ENCODE measurements around the gene BAD. TPM values are rescaled to one million over a fixed set of nuclear protein-coding genes. Genes with fewer than 3 reads are reported as not detected.

The BAD gene
- total and polyA plus RNA-seq, 4 donors = 16.0 to 39.5 (median 30.2) TPM

DNA sequence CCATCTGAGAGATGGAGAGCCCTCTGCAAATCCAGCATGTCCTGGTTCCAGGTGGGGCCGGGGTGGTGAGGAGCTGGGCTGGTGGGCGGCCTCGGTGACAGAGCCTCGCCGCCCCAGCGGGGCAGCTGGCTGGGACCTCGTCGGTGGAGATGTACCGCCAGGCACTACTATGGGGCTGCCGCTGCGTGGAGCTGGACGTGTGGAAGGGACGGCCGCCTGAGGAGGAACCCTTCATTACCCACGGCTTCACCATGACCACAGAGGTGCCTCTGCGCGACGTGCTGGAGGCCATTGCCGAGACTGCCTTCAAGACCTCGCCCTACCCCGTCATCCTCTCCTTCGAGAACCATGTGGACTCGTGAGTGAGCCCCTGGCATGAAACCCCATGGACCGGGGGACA lies 26.1 kb downstream of the BAD start:
- no peaks in the 10 kb centered on the region for H3K27me3 ChIP-seq (ENCODE audit: control insufficient read depth in 4 of 4, insufficient read depth in 4 of 4, low read length in 3 of 4)
- H3K4me3 ChIP-seq (ENCODE audit: low read depth in 1 of 3, low read length in 3 of 3) = no peak overlapping the region
- no peaks in the 10 kb centered on the region for H3K9me3 ChIP-seq (ENCODE audit: control insufficient read depth in 4 of 4, low read length in 3 of 4)
- H3K27ac ChIP-seq (ENCODE audit: low read depth in 1 of 2, low read length in 2 of 2) = no peak overlapping the region
- no peaks in the 10 kb centered on the region for H3K4me1 ChIP-seq (ENCODE audit: control insufficient read depth in 4 of 4, insufficient read depth in 4 of 4, low read length in 3 of 4)
- DNase-seq (ENCODE audit: low spot score) = no peak
- H3K9ac ChIP-seq (ENCODE audit: low read depth in 1 of 2, low read length in 2 of 2) = no peak overlapping the region
- 92% methylated on average over 24 of the region's 24 CpGs for WGBS
- H3K36me3 ChIP-seq (ENCODE audit: control insufficient read depth in 4 of 4, insufficient read depth in 3 of 4, low read depth in 1 of 4, low read length in 3 of 4) = peaks cover 0 to 13% (median 4%) of the 10 kb centered on the region in 4 donors
- no peak for TF ChIP-seq RXRA (IDR thresholded peaks at IDR 0.05)
- TF ChIP-seq REST (IDR thresholded peaks at IDR 0.05) = no peak
- no peak for TF ChIP-seq ATF3 (IDR thresholded peaks at IDR 0.05)
- TF ChIP-seq TAF1 (conservative IDR thresholded peaks at IDR 0.05) = no peak
- TF ChIP-seq HNF4A (conservative IDR thresholded peaks at IDR 0.05) = no peak
- TF ChIP-seq, protein P1, sequence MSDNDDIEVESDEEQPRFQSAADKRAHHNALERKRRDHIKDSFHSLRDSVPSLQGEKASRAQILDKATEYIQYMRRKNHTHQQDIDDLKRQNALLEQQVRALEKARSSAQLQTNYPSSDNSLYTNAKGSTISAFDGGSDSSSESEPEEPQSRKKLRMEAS (IDR thresholded peaks at IDR 0.05) = no peak
- no peak for TF ChIP-seq EGR1 (IDR thresholded peaks at IDR 0.05; ENCODE audit: low read depth in 2 of 2)
- TF ChIP-seq JUND (IDR thresholded peaks at IDR 0.05) = no peak

DNA sequence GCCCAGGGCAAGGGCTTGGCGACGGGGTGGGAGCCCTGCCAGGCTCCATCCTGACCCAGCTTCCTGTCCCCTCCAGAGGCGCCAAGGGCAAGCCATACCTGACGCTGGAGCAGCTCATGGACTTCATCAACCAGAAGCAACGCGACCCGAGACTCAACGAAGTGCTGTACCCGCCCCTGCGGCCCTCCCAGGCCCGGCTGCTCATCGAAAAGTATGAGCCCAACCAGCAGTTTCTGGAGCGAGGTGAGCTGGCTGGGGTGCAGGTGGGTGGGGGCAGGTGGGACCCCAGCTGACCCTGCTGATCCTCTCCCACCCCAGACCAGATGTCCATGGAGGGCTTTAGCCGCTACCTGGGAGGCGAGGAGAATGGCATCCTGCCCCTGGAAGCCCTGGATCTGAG lies 28.2 kb downstream of the BAD start:
- 91% methylated on average over 15 of the region's 15 CpGs for WGBS
- no peak overlapping the region for H3K9ac ChIP-seq (ENCODE audit: low read depth in 1 of 2, low read length in 2 of 2)
- peaks cover 0 to 9% (median 8%) of the 10 kb centered on the region in 4 donors for H3K4me1 ChIP-seq (ENCODE audit: control insufficient read depth in 4 of 4, insufficient read depth in 4 of 4, low read length in 3 of 4)
- no peak overlapping the region for H3K4me3 ChIP-seq (ENCODE audit: low read depth in 1 of 3, low read length in 3 of 3)
- H3K27me3 ChIP-seq (ENCODE audit: control insufficient read depth in 4 of 4, insufficient read depth in 4 of 4, low read length in 3 of 4) = no peaks in the 10 kb centered on the region
- DNase-seq (ENCODE audit: low spot score) = no peak
- no peaks in the 10 kb centered on the region for H3K9me3 ChIP-seq (ENCODE audit: control insufficient read depth in 4 of 4, low read length in 3 of 4)
- H3K36me3 ChIP-seq (ENCODE audit: control insufficient read depth in 4 of 4, insufficient read depth in 3 of 4, low read depth in 1 of 4, low read length in 3 of 4) = peaks cover 0 to 12% (median 3%) of the 10 kb centered on the region in 4 donors
- TF ChIP-seq REST (IDR thresholded peaks at IDR 0.05) = no peak
- no peak overlapping the region for H3K27ac ChIP-seq (ENCODE audit: low read depth in 1 of 2, low read length in 2 of 2)
